ENCODE results near the gene GYS1.

- TF ChIP-seq, protein P1, sequence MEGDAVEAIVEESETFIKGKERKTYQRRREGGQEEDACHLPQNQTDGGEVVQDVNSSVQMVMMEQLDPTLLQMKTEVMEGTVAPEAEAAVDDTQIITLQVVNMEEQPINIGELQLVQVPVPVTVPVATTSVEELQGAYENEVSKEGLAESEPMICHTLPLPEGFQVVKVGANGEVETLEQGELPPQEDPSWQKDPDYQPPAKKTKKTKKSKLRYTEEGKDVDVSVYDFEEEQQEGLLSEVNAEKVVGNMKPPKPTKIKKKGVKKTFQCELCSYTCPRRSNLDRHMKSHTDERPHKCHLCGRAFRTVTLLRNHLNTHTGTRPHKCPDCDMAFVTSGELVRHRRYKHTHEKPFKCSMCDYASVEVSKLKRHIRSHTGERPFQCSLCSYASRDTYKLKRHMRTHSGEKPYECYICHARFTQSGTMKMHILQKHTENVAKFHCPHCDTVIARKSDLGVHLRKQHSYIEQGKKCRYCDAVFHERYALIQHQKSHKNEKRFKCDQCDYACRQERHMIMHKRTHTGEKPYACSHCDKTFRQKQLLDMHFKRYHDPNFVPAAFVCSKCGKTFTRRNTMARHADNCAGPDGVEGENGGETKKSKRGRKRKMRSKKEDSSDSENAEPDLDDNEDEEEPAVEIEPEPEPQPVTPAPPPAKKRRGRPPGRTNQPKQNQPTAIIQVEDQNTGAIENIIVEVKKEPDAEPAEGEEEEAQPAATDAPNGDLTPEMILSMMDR (IDR thresholded peaks at IDR 0.05 in 4 of 5, conservative IDR thresholded peaks at IDR 0.05 in 1 of 5): no peak
- no peak for TF ChIP-seq POLR2A (IDR thresholded peaks at IDR 0.05)
These were observed 54.9 kb downstream of the GYS1 start for GRCh38 chr19:48938256-48938655.

All from gastrocnemius medialis (tissue), 4 donors.